Right cardiac atrium (tissue), 5 donors: ENCODE measurements around the gene ZNF500. TPM values are rescaled to one million over a fixed set of nuclear protein-coding genes. Genes with fewer than 3 reads are reported as not detected.

ENCODE experiments used
- ATAC-seq, 2 donors: fragments of 200-7000 bp; cut with Tn5 transposase; one replicate each; pipeline versions ENCODE4 v1.8.0 to v1.9.1; 2020; ENCODE audit warnings: moderate library complexity in 2 of 2, mild to moderate bottlenecking in 1 of 2
- DNase-seq, 3 donors: peaks; one replicate each; pipeline ENCODE4 v3.0.0-alpha.2; 2020
- H3K27ac ChIP-seq: one replicate; pipeline ENCODE4 v1.5.1; 2013; ENCODE audit warnings: mild to moderate bottlenecking, low read length, control low read depth, moderate library complexity
- H3K27me3 ChIP-seq: one replicate; pipeline ENCODE4 v1.6.1; 2013; ENCODE audit not compliant: control insufficient read depth, insufficient read depth
- H3K4me1 ChIP-seq: one replicate; pipeline ENCODE4 v1.6.1; 2013; ENCODE audit warnings: low read length; ENCODE audit not compliant: control insufficient read depth, insufficient read depth
- H3K4me3 ChIP-seq: one replicate; pipeline ENCODE4 v1.5.1; 2013; ENCODE audit warnings: low read length, control low read depth
- H3K9me3 ChIP-seq: one replicate; pipeline ENCODE4 v1.6.1; 2013; ENCODE audit warnings: low read length; ENCODE audit not compliant: control insufficient read depth
- WGBS: extraction: QIAGEN DNeasy Blood & Tissue Kit; methylation state at CpG from one replicate; pipeline ENCODE4 v1.1.7; 2013; 5-methylcytosine and 5-hydroxymethylcytosine counted together
- intact Hi-C, 4 donors: fragments of 100-400 bp; cut with DNase I; formaldehyde crosslinking; loops; one replicate each; pipeline versions ENCODE4 v1.11.0 to v1.14.0; 2022 to 2023
- long read RNA-seq, 4 donors: library from polyadenylated mRNA; unstranded; transcript quantifications; one replicate each; pipeline ENCODE4 v2.0.0, GENCODE V29; 2020 to 2021
- polyA plus RNA-seq: library from polyadenylated mRNA; stranded (reverse); fragments of 200-250 nt; gene quantifications from one replicate; pipeline ENCODE4 v1.2.3, GENCODE V29; 2013
- total RNA-seq, 4 donors: library from RNA; stranded (reverse); fragmentation: NEBNext Ultra II Directional; extraction: Animal tissue kit (Norgen Biotek cat#: 25700); gene quantifications; one replicate each; pipeline ENCODE4 v1.2.1, GENCODE V29; 2021
- donor health status: healthy with polysubstance abuse.
- donor health status: DM: no; HTN: yes; CAD: no.
- donor health status: DM: no; HTN: no; CAD: no.
- donor health status: DM: no; HTN: yes; CAD: no; lungs with severe emphysema.
- donor health status: DM: yes; HTN: yes; CAD: no.

ZNF500 gene
- 10 to 100 TPM in 1 of 4 donors, 1 to 10 TPM in 3; 6.8 to 10.7 (median 8.6) TPM for total RNA-seq
- polyA plus RNA-seq: 7.2 TPM
- long read RNA-seq, donor 1, full-length matches to known transcripts: 13 of 18 reads
- long read RNA-seq, donor 1, partial matches to known transcripts: 3 of 18 reads
- long read RNA-seq, donor 1, other reads (novel, unspliced or antisense): 2 of 18 reads
- long read RNA-seq, donor 2, full-length matches to known transcripts: 6 of 12 reads
- long read RNA-seq, donor 2, partial matches to known transcripts: 3 of 12 reads
- long read RNA-seq, donor 2, other reads (novel, unspliced or antisense): 3 of 12 reads
- long read RNA-seq, donor 3, full-length matches to known transcripts: 4 of 8 reads
- long read RNA-seq, donor 3, partial matches to known transcripts: 3 of 8 reads
- long read RNA-seq, donor 3, other reads (novel, unspliced or antisense): 1 of 8 reads
- long read RNA-seq, donor 4, full-length matches to known transcripts: 4 of 9 reads
- long read RNA-seq, donor 4, partial matches to known transcripts: 5 of 9 reads
- long read RNA-seq, donor 4, other reads (novel, unspliced or antisense): 0 of 9 reads

DNA sequence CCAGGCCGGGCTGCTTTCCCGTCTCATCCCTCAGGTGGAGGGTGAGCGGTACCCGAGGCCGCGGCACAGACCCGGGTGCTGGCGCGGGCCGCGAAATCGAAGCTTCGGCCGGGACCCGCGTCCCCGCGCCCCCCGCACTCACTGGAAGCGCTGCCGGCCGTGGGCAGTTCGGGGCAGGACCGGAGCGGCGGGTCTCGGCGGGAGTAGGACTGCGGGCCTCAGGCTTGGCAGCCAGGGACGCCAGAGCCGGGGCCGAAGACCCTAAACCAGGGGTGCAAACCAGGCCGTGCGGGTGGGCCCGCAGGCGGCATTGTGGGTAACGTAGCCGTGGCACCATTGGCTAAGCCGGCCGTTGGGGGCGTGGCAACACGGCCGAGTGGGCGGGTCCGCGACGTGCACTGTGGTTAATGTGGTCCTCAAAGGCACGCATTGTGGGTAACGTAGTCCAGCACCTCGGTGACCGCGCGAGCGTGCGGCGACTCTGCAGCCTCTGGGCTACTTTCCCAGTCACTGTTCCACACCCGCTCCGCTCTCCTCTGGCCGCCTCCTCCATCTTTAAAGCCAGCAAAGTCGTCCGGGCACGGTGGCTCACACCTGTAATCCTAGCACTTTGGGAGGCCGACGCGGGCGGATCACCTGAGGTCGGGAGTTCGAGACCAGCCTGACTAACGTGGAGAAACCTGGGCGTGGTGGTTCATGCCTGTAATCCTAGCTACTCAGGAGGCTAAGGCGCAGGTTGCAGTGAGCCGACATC lies at the start of gene ZNF500:
Gene ZNF500 (minus strand): TSS at position 288 of the 754 bp plus-strand sequence. CDS start 1,184 bp downstream, outside the sequence.
- Histone ChIP-seq H3K27me3 (no peaks in the 10 kb centered on the region), H3K4me3 (peak within 1 kb of the TSS; percentile 74), H3K27ac (peak within 1 kb of the TSS; percentile 92), H3K9me3 (no peaks in the 10 kb centered on the region), H3K4me1 (peaks cover 2% of the 10 kb centered on the region)
- ATAC-seq: peak; percentile 95 to 97
- 4% methylated on average over 72 of the region's 72 CpGs for WGBS
- intact Hi-C loops: no loop called here
- DNase-seq: peak; percentile 99 to 100 (median 100)

DNA sequence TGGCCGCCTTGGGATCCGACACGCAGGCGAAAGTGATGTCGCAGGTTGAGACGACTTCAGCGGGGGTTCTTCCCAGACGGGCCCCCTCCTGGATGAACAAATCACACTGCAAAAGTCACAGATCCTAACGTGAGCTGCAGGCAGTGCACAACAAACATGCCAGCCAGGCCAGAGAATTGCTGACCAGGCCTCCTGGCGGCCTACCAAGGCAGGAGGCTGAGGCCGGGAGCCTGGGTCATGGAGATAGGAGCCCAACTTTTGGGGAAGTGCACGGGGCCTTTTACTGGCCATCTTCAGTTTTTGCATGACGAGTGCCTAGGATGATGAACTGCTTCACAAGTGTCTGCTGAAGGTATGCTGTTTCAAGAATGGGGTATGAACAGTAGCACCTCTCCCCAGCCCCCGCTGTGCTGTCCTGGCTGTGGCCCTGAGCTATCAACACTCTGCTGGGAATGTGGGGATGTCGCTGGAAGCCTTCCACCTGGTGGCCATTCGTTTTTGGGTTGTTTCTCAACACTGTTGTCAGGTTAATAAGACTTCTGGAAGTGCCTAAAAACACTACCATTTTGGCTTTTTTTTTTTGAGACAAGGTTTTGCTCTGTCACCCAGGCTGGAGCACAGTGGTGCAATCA lies 47.7 kb upstream of the ZNF500 start:
- Histone ChIP-seq H3K4me1 (no peaks in the 10 kb centered on the region), H3K9me3 (no peaks in the 10 kb centered on the region), H3K27ac (peak overlapping the region; percentile 65), H3K27me3 (no peaks in the 10 kb centered on the region), H3K4me3 (no peak overlapping the region)
- 64% methylated on average over 16 of the region's 16 CpGs for WGBS
- peak; percentile 44 to 62 for ATAC-seq
- intact Hi-C loops: loop anchor here in 1 of 4 donors (10.0 kb wide), 1 partner anchor 60 kb away; no protein-coding TSS in a partner anchor
- peak in 2 of 3 donors; percentile 70 to 71 for DNase-seq

DNA sequence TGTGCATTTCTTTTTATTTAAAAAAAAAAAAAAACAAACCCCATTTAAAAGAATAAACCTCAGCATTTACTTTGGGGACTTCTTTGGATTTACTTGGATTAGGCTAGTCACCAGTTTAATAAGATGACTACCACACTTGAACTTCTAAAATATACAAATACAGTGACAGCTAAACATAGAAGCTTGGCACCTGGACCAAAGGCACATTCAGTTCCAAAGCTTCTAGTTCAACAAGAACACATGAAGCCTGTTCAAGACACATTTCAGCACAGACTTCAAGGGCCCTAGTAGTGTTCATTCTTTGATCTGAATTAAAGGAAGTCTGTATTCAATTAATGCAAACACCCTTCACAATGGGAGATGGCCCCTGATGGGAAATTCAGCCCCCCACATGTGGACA lies 47.1 kb upstream of the ZNF500 start:
- intact Hi-C loops: loop anchor here in 1 of 4 donors (10.0 kb wide), 1 partner anchor 61 kb away; no protein-coding TSS in a partner anchor
- Histone ChIP-seq H3K9me3 (no peaks in the 10 kb centered on the region), H3K4me3 (no peak overlapping the region), H3K27me3 (no peaks in the 10 kb centered on the region), H3K27ac (peak overlapping the region; percentile 65), H3K4me1 (no peaks in the 10 kb centered on the region)
- no peak for DNase-seq
- ATAC-seq: peak; percentile 48 to 73

DNA sequence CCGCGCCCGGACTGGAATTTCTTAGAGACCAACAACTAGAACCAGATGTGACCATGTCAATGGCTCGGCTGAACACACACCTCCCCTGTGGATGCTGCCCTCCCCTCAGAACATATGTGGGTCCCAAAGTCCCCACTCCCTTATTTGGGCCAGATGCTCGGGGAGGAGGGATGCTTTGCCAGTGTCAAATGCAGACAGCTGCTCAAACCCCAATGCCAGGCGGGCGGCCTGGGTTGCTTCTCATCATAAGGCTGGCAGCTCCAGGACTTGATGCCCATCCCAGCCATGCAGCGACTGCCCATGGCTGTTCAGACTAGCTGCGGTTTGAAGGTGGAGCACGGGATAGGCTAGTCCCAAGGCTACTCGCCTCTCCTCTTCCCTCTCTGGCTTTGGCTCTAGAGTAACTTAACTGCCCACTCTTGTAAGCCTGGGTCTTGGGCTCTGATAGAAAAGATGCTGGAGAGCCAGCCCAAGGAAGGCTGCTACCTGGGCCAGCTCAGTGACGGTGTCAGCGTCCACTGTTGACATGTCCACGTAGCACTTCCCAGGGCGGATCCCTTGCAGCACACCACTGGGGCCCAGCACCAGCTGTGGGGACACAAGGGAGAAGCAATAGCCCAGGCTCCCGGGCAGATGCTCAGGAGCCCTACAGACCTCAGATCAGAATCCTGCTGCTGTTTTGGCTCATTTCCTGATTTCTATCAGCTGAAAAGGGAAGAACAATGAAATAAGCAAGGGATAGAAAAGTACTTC lies 46.5 kb upstream of the ZNF500 start:
- Histone ChIP-seq H3K27me3 (no peaks in the 10 kb centered on the region), H3K27ac (peak overlapping the region; percentile 81), H3K4me3 (no peak overlapping the region), H3K9me3 (no peaks in the 10 kb centered on the region), H3K4me1 (no peaks in the 10 kb centered on the region)
- intact Hi-C loops: loop anchor here in 1 of 4 donors (10.0 kb wide), 1 partner anchor 61 kb away; no protein-coding TSS in a partner anchor
- ATAC-seq (peak; percentile 27 to 47), DNase-seq (peak in 1 of 3 donors; percentile 60)
- WGBS: 90% methylated on average over 16 of the region's 16 CpGs

DNA sequence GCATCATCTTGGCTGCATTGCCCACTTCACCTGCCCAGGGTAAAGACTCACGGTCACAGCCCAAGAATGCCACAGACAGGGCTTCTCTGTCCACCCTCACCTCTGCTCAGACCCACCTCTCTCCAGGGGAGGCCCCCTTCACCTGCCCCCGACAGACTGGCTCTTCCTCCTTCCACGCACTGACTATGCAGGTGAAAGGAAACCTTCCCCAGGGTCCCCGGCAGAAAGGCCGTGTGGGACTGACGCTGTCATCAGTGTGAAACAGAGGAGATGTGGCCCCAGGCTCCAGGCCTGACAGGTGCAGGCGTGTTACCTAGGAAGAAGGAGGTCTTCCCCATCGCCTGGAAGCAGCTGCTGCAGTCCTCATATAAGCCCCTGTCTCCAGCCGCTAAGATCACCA lies 44.8 kb upstream of the ZNF500 start:
- Histone ChIP-seq H3K4me3 (no peak overlapping the region), H3K4me1 (no peaks in the 10 kb centered on the region), H3K27me3 (no peaks in the 10 kb centered on the region), H3K27ac (no peak overlapping the region), H3K9me3 (no peaks in the 10 kb centered on the region)
- DNase-seq (no peak), ATAC-seq (peak in 1 of 2 donors; percentile 27)
- intact Hi-C loops: loop anchor here in 1 of 4 donors (10.0 kb wide), 1 partner anchor 63 kb away; no protein-coding TSS in a partner anchor
- 86% methylated on average over 9 of the region's 9 CpGs for WGBS

DNA sequence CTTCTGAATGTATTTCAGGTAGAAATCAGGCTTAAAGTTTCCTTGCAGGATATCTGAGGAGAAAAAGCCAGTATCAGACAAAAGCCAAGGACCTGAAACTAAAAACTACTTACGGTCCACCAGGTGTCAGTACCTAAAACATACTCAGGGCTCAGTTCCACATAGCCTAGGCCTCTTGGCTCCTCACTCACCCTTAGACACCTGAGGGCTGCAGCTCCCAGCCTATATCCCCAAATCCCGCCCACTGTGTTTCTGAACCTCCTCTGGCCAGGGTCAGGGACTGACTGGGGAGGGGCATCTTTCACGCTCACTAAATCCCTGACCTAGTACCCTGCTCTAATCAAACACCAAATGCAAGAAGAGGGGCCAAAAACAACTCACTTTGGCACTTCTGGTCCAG lies 44.3 kb upstream of the ZNF500 start:
- 97% methylated on average over 3 of the region's 3 CpGs for WGBS
- intact Hi-C loops: loop anchor here in 1 of 4 donors (10.0 kb wide), 1 partner anchor 64 kb away; no protein-coding TSS in a partner anchor
- H3K27me3 ChIP-seq: no peaks in the 10 kb centered on the region
- no peak overlapping the region for H3K27ac ChIP-seq
- no peak overlapping the region for H3K4me3 ChIP-seq
- ATAC-seq (no peak), DNase-seq (no peak)
- H3K9me3 ChIP-seq: no peaks in the 10 kb centered on the region
- no peaks in the 10 kb centered on the region for H3K4me1 ChIP-seq

DNA sequence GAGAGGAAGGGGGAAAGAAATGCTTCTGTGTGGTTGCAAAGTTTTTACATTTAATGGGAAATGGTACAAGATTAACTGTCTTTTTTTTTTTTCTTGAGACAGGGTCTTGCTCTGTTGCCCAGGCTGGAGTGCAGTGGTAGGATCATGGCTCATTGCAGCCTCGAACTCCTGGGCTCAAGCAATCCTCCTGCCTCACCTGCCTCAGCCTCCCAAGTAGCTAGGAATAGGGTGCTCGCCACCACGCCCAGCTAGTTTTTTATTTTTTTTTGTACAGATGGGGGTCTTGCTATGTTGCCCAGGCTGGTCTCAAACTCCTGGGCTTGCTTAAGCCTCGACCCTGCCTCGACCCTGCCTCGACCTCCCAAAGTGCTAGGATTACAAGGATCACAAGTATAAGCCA lies 39.3 kb upstream of the ZNF500 start:
- no peaks in the 10 kb centered on the region for H3K4me1 ChIP-seq
- ATAC-seq (no peak), DNase-seq (peak in 1 of 3 donors; percentile 22)
- H3K4me3 ChIP-seq: no peak overlapping the region
- 96% methylated on average over 6 of the region's 6 CpGs for WGBS
- H3K27ac ChIP-seq: no peak overlapping the region
- intact Hi-C loops: loop anchor here in 1 of 4 donors (10.0 kb wide), 1 partner anchor 149 kb away; the partner anchor contains the start of gene SEC14L5
- H3K27me3 ChIP-seq: no peaks in the 10 kb centered on the region
- no peaks in the 10 kb centered on the region for H3K9me3 ChIP-seq

DNA sequence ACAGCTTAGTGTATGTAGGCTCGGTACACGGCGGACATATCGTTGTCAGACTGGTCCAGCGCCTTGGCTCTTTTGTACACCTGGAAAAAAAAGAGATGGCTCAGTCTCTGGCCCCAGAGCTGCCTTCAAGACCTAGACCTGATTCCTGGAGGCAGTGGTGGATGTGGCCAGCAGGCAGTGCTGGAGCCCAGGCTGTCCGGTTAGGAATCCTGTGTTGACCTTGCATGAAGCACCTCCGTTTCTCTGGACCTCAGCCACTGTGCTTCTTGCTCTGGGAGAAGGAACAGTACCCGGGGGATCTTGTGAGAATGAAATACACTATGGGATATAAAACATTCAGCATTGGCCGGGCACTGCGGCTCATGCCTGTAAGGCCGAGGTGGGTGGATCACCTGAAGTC lies 38.3 kb upstream of the ZNF500 start:
- WGBS: 65% methylated on average over 11 of the region's 11 CpGs
- Histone ChIP-seq H3K4me1 (no peaks in the 10 kb centered on the region), H3K4me3 (no peak overlapping the region), H3K9me3 (no peaks in the 10 kb centered on the region), H3K27me3 (no peaks in the 10 kb centered on the region), H3K27ac (peak overlapping the region; percentile 33)
- ATAC-seq (no peak), DNase-seq (peak in 2 of 3 donors; percentile 67 to 72)
- intact Hi-C loops: loop anchor here in 1 of 4 donors (10.0 kb wide), 1 partner anchor 150 kb away; the partner anchor contains the start of gene SEC14L5

DNA sequence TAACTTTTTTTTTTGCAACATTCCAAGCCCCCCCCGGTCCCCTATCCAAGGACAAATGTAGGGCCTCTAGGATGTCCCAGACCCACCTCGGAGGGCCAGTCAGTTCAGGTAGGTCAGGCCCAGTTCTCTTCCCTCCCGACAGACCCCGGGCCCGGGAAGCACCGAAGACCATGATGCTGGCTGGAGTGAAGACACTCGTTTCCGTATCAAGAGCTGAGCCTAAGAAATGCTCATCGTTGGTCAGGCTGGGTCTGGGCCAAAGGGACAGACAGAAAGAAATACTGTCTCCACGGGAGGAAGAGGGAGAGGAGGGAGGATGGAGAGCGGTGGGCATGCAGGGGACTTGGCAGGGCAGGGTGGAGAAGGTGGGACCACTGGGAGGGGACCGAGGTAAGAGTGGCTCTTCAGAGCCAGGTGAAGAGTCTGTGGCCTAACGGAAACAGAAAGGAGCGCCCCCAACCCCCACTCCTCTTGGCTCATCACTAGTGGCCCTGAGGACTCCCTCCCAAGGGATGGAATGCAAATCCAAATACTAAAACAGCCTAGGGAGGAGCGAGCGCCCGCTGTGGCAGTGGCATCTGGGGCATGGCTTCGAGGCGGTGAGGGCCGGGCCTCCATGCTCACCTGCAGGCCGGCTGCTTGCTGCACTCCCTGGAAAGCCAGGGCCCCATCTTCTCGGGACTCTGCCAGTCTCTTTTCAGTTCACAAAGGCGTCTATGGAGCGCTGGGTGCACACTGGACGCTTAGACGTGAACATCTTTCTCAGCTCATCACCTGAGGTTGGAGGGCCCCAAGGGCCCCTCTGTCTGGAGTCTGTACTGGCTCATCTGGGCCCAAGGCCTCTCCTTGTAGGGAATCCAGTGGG lies 37.2 kb upstream of the ZNF500 start:
- Histone ChIP-seq H3K27ac (no peak overlapping the region), H3K4me1 (no peaks in the 10 kb centered on the region), H3K9me3 (no peaks in the 10 kb centered on the region), H3K27me3 (no peaks in the 10 kb centered on the region), H3K4me3 (no peak overlapping the region)
- no peak for ATAC-seq
- peak in 1 of 3 donors; percentile 48 for DNase-seq
- intact Hi-C loops: loop anchor here in 1 of 4 donors (10.0 kb wide), 1 partner anchor 151 kb away; the partner anchor contains the start of gene SEC14L5
- WGBS: 65% methylated on average over 26 of the region's 26 CpGs
